IMR-90 (cell line): ENCODE measurements around the gene GARIN3. TPM values are rescaled to one million over a fixed set of nuclear protein-coding genes. Genes with fewer than 3 reads are reported as not detected.

Experiments
- ATAC-seq: fragments of 200-7000 bp; cut with Tn5 transposase; 2 replicates; pipeline ENCODE4 v1.9.1; 2020; ENCODE audit warnings: low read depth, mild to moderate bottlenecking, moderate library complexity
- BruUV-seq: library from RNA; stranded (reverse); fragments of 400-500 nt; replicated peaks from 2 replicates; lab custom pipeline; 2021; lab: Mats Ljungman, UMichigan
- CTCF ChIA-PET: fragments of 300-600 bp; formaldehyde crosslinking; extraction: SDS; loops from one replicate; lab custom pipeline; 2021; ENCODE audit warnings: antibody characterized with exemption; lab: Yijun Ruan, JAX
- POLR2A ChIA-PET: fragments of 300-600 bp; sonication (Branson Sonifier 250); formaldehyde crosslinking; loops from one replicate; lab custom pipeline; 2022; ENCODE audit warnings: antibody characterized with exemption; ENCODE audit not compliant: unreplicated experiment; lab: Charles Lee
- DNase-seq: peaks from one replicate; pipeline ENCODE4 v3.0.0; 2013
- H2AFZ ChIP-seq: replicated peaks from 2 replicates; pipeline ENCODE3; 2013; ENCODE audit warnings: low read length, mild to moderate bottlenecking; ENCODE audit not compliant: poor library complexity
- H2AK5ac ChIP-seq: 2 replicates; pipeline ENCODE4 v1.6.1; 2013; ENCODE audit warnings: low read depth, low read length, inconsistent platforms
- H2AK9ac ChIP-seq: replicated peaks from 2 replicates; pipeline ENCODE3; 2013; ENCODE audit warnings: mild to moderate bottlenecking, low read depth, low read length, moderate library complexity; ENCODE audit not compliant: poor library complexity
- H2BK120ac ChIP-seq: 2 replicates; pipeline ENCODE4 v1.6.1; 2013; ENCODE audit warnings: low read depth, low read length, inconsistent platforms
- H2BK15ac ChIP-seq: 3 replicates; pipeline ENCODE4 v1.6.1; 2013; ENCODE audit warnings: low read depth, low read length, inconsistent platforms
- H2BK20ac ChIP-seq: 2 replicates; pipeline ENCODE4 v1.6.1; 2013; ENCODE audit warnings: low read depth, mild to moderate bottlenecking, inconsistent platforms, low read length, moderate library complexity
- H2BK5ac ChIP-seq: 2 replicates; pipeline ENCODE4 v1.6.1; 2013; ENCODE audit warnings: mild to moderate bottlenecking, low read depth, low read length, inconsistent platforms; ENCODE audit not compliant: poor library complexity, severe bottlenecking
- H3K14ac ChIP-seq: replicated peaks from 2 replicates; pipeline ENCODE4 v1.6.1; 2013; ENCODE audit warnings: low read depth, low read length, inconsistent platforms
- H3K18ac ChIP-seq: 2 replicates; pipeline ENCODE4 v1.6.1; 2013; ENCODE audit warnings: low read depth, low read length, control low read depth
- H3K23ac ChIP-seq: 2 replicates; pipeline ENCODE4 v1.6.1; 2013; ENCODE audit warnings: low read depth, low read length, inconsistent platforms
- H3K27ac ChIP-seq: 2 replicates; pipeline ENCODE4 v1.5.1; 2013; ENCODE audit warnings: mild to moderate bottlenecking, control low read depth, low read length; ENCODE audit not compliant: insufficient read depth
- H3K27me3 ChIP-seq: 2 replicates; pipeline ENCODE4 v1.6.1; 2013; ENCODE audit warnings: low read length; ENCODE audit not compliant: control insufficient read depth, insufficient read depth
- H3K36me3 ChIP-seq: 2 replicates; pipeline ENCODE4 v1.6.1; 2013; ENCODE audit warnings: low read length, mixed read lengths; ENCODE audit not compliant: control insufficient read depth, insufficient read depth
- H3K4ac ChIP-seq: 2 replicates; pipeline ENCODE4 v1.6.1; 2013; ENCODE audit warnings: low read depth, low read length, inconsistent platforms
- H3K4me1 ChIP-seq: 2 replicates; pipeline ENCODE4 v1.6.1; 2013; ENCODE audit warnings: low read length, mixed read lengths; ENCODE audit not compliant: control insufficient read depth, insufficient read depth
- H3K4me2 ChIP-seq: 2 replicates; pipeline ENCODE4 v1.6.1; 2013; ENCODE audit warnings: low read depth, mild to moderate bottlenecking, control low read depth, low read length, moderate library complexity
- H3K4me3 ChIP-seq: 2 replicates; pipeline ENCODE4 v1.5.1; 2013; ENCODE audit warnings: low read depth, mild to moderate bottlenecking, control low read depth, low read length, moderate library complexity; ENCODE audit not compliant: insufficient read depth
- H3K56ac ChIP-seq: 2 replicates; pipeline ENCODE4 v1.6.1; 2013; ENCODE audit warnings: low read length, inconsistent platforms; ENCODE audit not compliant: insufficient read depth; ENCODE audit errors: extremely low read depth
- H3K79me1 ChIP-seq, 2 experiments: 2 replicates each; pipeline ENCODE4 v1.6.1; 2013; ENCODE audit warnings: low read length in 2 of 2, inconsistent platforms in 1 of 2, low read depth in 1 of 2
- H3K9ac ChIP-seq: 2 replicates; pipeline ENCODE4 v1.6.1; 2013; ENCODE audit warnings: low read depth, low read length, control low read depth
- H3K9me1 ChIP-seq: 2 replicates; pipeline ENCODE4 v1.6.1; 2013; ENCODE audit warnings: low read length, inconsistent platforms; ENCODE audit not compliant: insufficient read depth
- H3K9me3 ChIP-seq: 2 replicates; pipeline ENCODE4 v1.6.1; 2013; ENCODE audit warnings: low read length; ENCODE audit not compliant: control insufficient read depth, insufficient read depth
- H4K20me1 ChIP-seq: 2 replicates; pipeline ENCODE4 v1.6.1; 2013; ENCODE audit warnings: low read length, inconsistent platforms; ENCODE audit not compliant: insufficient read depth
- H4K5ac ChIP-seq: 2 replicates; pipeline ENCODE4 v1.6.1; 2013; ENCODE audit warnings: mild to moderate bottlenecking, low read depth, low read length, control low read depth
- H4K8ac ChIP-seq, 2 experiments: 2 replicates each; pipeline ENCODE4 v1.6.1; 2013; ENCODE audit warnings: low read depth in 2 of 2, low read length in 2 of 2, control low read depth in 1 of 2, inconsistent platforms in 1 of 2
- H4K91ac ChIP-seq: 2 replicates; pipeline ENCODE4 v1.6.1; 2013; ENCODE audit warnings: low read depth, low read length, inconsistent platforms; ENCODE audit not compliant: insufficient read depth
- BHLHE40 ChIP-seq: fragments of 150-350 bp; IDR thresholded peaks from 2 replicates; pipeline ENCODE4 v1.6.1; 2016; ENCODE audit warnings: mild to moderate bottlenecking, low read depth, low read length
- CEBPB ChIP-seq: IDR thresholded peaks from 2 replicates; pipeline ENCODE4 v1.6.1; 2012; ENCODE audit warnings: low read depth, low read length, improper control_type of control experiment
- CHD1 ChIP-seq: IDR thresholded peaks from 2 replicates; pipeline ENCODE4 v1.6.1; 2012; ENCODE audit warnings: low read depth, low read length, improper control_type of control experiment
- ELK1 ChIP-seq: fragments of 150-350 bp; IDR thresholded peaks from 2 replicates; pipeline ENCODE4 v1.6.1; 2016; ENCODE audit warnings: low read depth, mild to moderate bottlenecking, low read length, moderate library complexity, borderline replicate concordance
- FOS ChIP-seq: fragments of 150-350 bp; IDR thresholded peaks from 2 replicates; pipeline ENCODE4 v1.6.1; 2016; ENCODE audit warnings: low read depth, low read length
- MAFK ChIP-seq: IDR thresholded peaks from 2 replicates; pipeline ENCODE4 v1.6.1; 2012; ENCODE audit warnings: low read depth, low read length, improper control_type of control experiment
- MAZ ChIP-seq: IDR thresholded peaks from 2 replicates; pipeline ENCODE4 v1.6.1; 2012; ENCODE audit warnings: low read depth, mild to moderate bottlenecking, low read length, improper control_type of control experiment, moderate library complexity, borderline replicate concordance
- MXI1 ChIP-seq: IDR thresholded peaks from 2 replicates; pipeline ENCODE4 v1.6.1; 2012; ENCODE audit warnings: low read depth, mild to moderate bottlenecking, low read length, moderate library complexity, borderline replicate concordance
- NFE2L2 ChIP-seq: fragments of 150-350 bp; IDR thresholded peaks from 2 replicates; pipeline ENCODE4 v1.6.1; 2016; ENCODE audit warnings: low read depth, mild to moderate bottlenecking, low read length
- POLR2A ChIP-seq: IDR thresholded peaks from 2 replicates; pipeline ENCODE4 v1.6.1; 2012; ENCODE audit warnings: mild to moderate bottlenecking, low read depth, low read length
- RAD21 ChIP-seq: IDR thresholded peaks from 2 replicates; pipeline ENCODE4 v1.6.1; 2012; ENCODE audit warnings: low read length, improper control_type of control experiment
- RCOR1 ChIP-seq: IDR thresholded peaks from 2 replicates; pipeline ENCODE4 v1.6.1; 2012; ENCODE audit warnings: mild to moderate bottlenecking, low read length, improper control_type of control experiment; ENCODE audit not compliant: insufficient replicate concordance
- RFX5 ChIP-seq: IDR thresholded peaks from 2 replicates; pipeline ENCODE4 v1.8.0; 2012; ENCODE audit warnings: low read depth, mild to moderate bottlenecking, low read length, moderate library complexity
- SMC3 ChIP-seq: fragments of 150-350 bp; IDR thresholded peaks from 2 replicates; pipeline ENCODE4 v1.6.1; 2016; ENCODE audit warnings: low read depth, mild to moderate bottlenecking, antibody characterized with exemption, low read length, moderate library complexity
- USF2 ChIP-seq: fragments of 150-350 bp; IDR thresholded peaks from 2 replicates; pipeline ENCODE4 v1.6.1; 2017; ENCODE audit warnings: mild to moderate bottlenecking, antibody characterized with exemption, low read length, low read depth
- WGBS, 2 experiments: methylation state at CpG; one replicate each; pipeline versions ENCODE4 v1.1.5 to v1.1.7; 2013; ENCODE audit warnings: missing lambda C conversion rate in 2 of 2; ENCODE audit not compliant: insufficient read length in 1 of 2; ENCODE audit errors: extremely low coverage in 2 of 2; 5-methylcytosine and 5-hydroxymethylcytosine counted together
- dilution Hi-C: fragments of 300-500 bp; cut with HindIII; formaldehyde crosslinking; loops from one replicate; pipeline ENCODE4 v1.14.3; 2018; ENCODE audit warnings: low sequenced_read_pairs; ENCODE audit not compliant: unreplicated experiment
- in situ Hi-C: fragments of 300-500 bp; cut with MboI; formaldehyde crosslinking; loops from 3 replicates; pipeline ENCODE4 v1.14.3; 2019; ENCODE audit warnings: low sequenced_read_pairs, inconsistent platforms, mixed read lengths
- intact Hi-C: fragments of 100-400 bp; cut with micrococcal nuclease; formaldehyde crosslinking; loops from 2 replicates; pipeline ENCODE4 v1.10.0; 2022
- polyA plus RNA-seq, 3 experiments: library from polyadenylated mRNA; depleted of rRNA; stranded (reverse); fragments of >200 nt; gene quantifications; 2 replicates each; pipeline ENCODE4 v1.2.3, GENCODE V29; 2012; ENCODE audit warnings: low replicate concordance in 1 of 3
- total RNA-seq: library from RNA; depleted of rRNA; stranded (reverse); fragments of >200 nt; gene quantifications from 2 replicates; pipeline ENCODE4 v1.2.3, GENCODE V29; 2012
- TF ChIP-seq, protein P1 (sequence below): conservative IDR thresholded peaks from 2 replicates; pipeline ENCODE4 v1.5.1; 2012; ENCODE audit warnings: mild to moderate bottlenecking, low read depth, low read length, improper control_type of control experiment

The GARIN3 gene
- total and polyA plus RNA-seq, 2 of the 4 experiments (the other 2 are of a cell fraction), result not detected

GRCh38 chr5:157132281-157132612 lies 33.8 kb downstream of the GARIN3 start:
- Histone ChIP-seq H3K4me1 (no peaks in the 10 kb centered on the region), H3K9me3 (no peaks in the 10 kb centered on the region), H2BK20ac (no peak overlapping the region), H2AFZ (no peak overlapping the region), H4K20me1 (no peaks in the 10 kb centered on the region; the same call in 1 of the 2 replicates), H2AK5ac (no peak overlapping the region), H3K27ac (no peak overlapping the region), H3K18ac (no peak overlapping the region), H3K9ac (no peak overlapping the region), H3K56ac (no peak overlapping the region), H3K23ac (no peak overlapping the region), H4K5ac (no peak overlapping the region), H2BK15ac (no peak overlapping the region), H4K91ac (no peak overlapping the region), H2AK9ac (no peak overlapping the region), H3K27me3 (no peaks in the 10 kb centered on the region), H3K4ac (no peak overlapping the region), H3K9me1 (no peaks in the 10 kb centered on the region), H2BK120ac (no peak overlapping the region), H3K36me3 (no peaks in the 10 kb centered on the region), H3K4me3 (no peak overlapping the region), H2BK5ac (no peak overlapping the region), H4K8ac (no peak overlapping the region), H3K14ac (no peak overlapping the region), H3K4me2 (no peak overlapping the region), H3K79me1 (peaks cover 0 to 3% of the 10 kb centered on the region in 2 experiments; a peak in 1 of 4 replicates)
- BruUV-seq, result no TSS peak
- intact Hi-C loops (loop anchor here (1.0 to 5.0 kb wide), 4 partner anchors 305 to 1993 kb away; no protein-coding TSS in a partner anchor), in situ Hi-C loops (loop anchor here (25.0 kb wide), 1 partner anchor 1195 kb away; no protein-coding TSS in a partner anchor), dilution Hi-C loops (no loop called here)
- ATAC-seq (no peak), DNase-seq (no peak)
- TF ChIP-seq, protein P1, sequence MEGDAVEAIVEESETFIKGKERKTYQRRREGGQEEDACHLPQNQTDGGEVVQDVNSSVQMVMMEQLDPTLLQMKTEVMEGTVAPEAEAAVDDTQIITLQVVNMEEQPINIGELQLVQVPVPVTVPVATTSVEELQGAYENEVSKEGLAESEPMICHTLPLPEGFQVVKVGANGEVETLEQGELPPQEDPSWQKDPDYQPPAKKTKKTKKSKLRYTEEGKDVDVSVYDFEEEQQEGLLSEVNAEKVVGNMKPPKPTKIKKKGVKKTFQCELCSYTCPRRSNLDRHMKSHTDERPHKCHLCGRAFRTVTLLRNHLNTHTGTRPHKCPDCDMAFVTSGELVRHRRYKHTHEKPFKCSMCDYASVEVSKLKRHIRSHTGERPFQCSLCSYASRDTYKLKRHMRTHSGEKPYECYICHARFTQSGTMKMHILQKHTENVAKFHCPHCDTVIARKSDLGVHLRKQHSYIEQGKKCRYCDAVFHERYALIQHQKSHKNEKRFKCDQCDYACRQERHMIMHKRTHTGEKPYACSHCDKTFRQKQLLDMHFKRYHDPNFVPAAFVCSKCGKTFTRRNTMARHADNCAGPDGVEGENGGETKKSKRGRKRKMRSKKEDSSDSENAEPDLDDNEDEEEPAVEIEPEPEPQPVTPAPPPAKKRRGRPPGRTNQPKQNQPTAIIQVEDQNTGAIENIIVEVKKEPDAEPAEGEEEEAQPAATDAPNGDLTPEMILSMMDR, result no peak
- TF ChIP-seq MAZ, result no peak
- no peak for TF ChIP-seq RCOR1
- TF ChIP-seq CEBPB, result no peak
- TF ChIP-seq SMC3, result no peak
- TF ChIP-seq BHLHE40, result no peak
- no peak for TF ChIP-seq RAD21
- no peak for TF ChIP-seq MXI1
- TF ChIP-seq FOS, result no peak
- no peak for TF ChIP-seq USF2
- TF ChIP-seq CHD1, result no peak
- no peak for TF ChIP-seq RFX5
- TF ChIP-seq ELK1, result no peak
- TF ChIP-seq NFE2L2, result no peak
- TF ChIP-seq MAFK, result no peak
- no peak for TF ChIP-seq POLR2A
- ChIA-PET CTCF (interaction anchor here (0.6 to 1.5 kb wide), 8 partner anchors 14 to 1994 kb away, joined by 3 to 6 read pairs (median 4); no protein-coding TSS in a partner anchor), POLR2A (interaction anchor here (0.6 kb wide), 1 partner anchor 11 kb away, joined by 3 read pairs; the partner anchor contains the start of gene MED7)
- whole genome bisulfite sequencing, 2 experiments, result no CpG with 5 or more reads among the region's 1 CpG
